SK-N-SH (cell line): ENCODE results near the gene MRPL14. TPM values are rescaled to one million over a fixed set of nuclear protein-coding genes. Genes with fewer than 3 reads are reported as not detected.

ENCODE experiments used
- CTCF ChIA-PET: fragments of 300-600, 350-600 bp; formaldehyde crosslinking; extraction: SDS; loops from one replicate; lab custom pipeline; 2021; lab: Yijun Ruan, JAX
- POLR2A ChIA-PET: fragments of 350-600 bp; sonication (Branson Sonifier 250); formaldehyde crosslinking; extraction: SDS; loops from one replicate; lab custom pipeline; 2020; ENCODE audit warnings: antibody characterized with exemption, inconsistent platforms; lab: Yijun Ruan, JAX
- DNase-seq: peaks from one replicate; pipeline ENCODE4 v3.0.0; 2012
- H2AFZ ChIP-seq: fragments of 200-600 bp; sonication (generic); 2 replicates; pipeline ENCODE4 v1.8.1; 2016; ENCODE audit warnings: antibody characterized with exemption, mild to moderate bottlenecking, low read depth
- H3F3A ChIP-seq: fragments of 200-600 bp; sonication (generic); replicated peaks from 2 replicates; pipeline ENCODE3; 2016; ENCODE audit warnings: antibody characterized with exemption, mild to moderate bottlenecking; ENCODE audit not compliant: insufficient read depth
- H3K27ac ChIP-seq, 2 experiments: fragments of 200-500 bp in 1 of 2; fragments of 200-600 bp in 1 of 2; sonication (Bioruptor generic) in 1 of 2; sonication (generic), shearing (Covaris generic) in 1 of 2; 2 replicates each; pipeline versions ENCODE4 v1.5.1 to v1.6.1; 2014 to 2016; ENCODE audit warnings: low read depth in 2 of 2, inconsistent platforms in 1 of 2, low read length in 1 of 2, mild to moderate bottlenecking in 1 of 2, mixed read lengths in 1 of 2
- H3K27me3 ChIP-seq: fragments of 200-600 bp; sonication (generic), shearing (Covaris generic); 2 replicates; pipeline ENCODE4 v1.6.1; 2016; ENCODE audit warnings: mixed run types; ENCODE audit not compliant: insufficient read depth
- H3K36me3 ChIP-seq, 2 experiments: fragments of 200-500 bp in 1 of 2; fragments of 200-600 bp in 1 of 2; sonication (Bioruptor generic) in 1 of 2; sonication (generic) in 1 of 2; replicated peaks in 1 of 2; 2 replicates each; pipeline versions ENCODE3 to v1.5.1; 2014 to 2016; ENCODE audit warnings: low read length in 1 of 2, mild to moderate bottlenecking in 1 of 2; ENCODE audit not compliant: insufficient read depth in 2 of 2, control insufficient read depth in 1 of 2
- H3K4me1 ChIP-seq, 2 experiments: fragments of 200-500 bp in 1 of 2; fragments of 200-600 bp in 1 of 2; sonication (Bioruptor generic) in 1 of 2; sonication (generic), shearing (Covaris generic) in 1 of 2; 2 replicates each; pipeline versions ENCODE4 v1.5.1 to v1.6.1; 2014 to 2016; ENCODE audit warnings: low read depth in 1 of 2, low read length in 1 of 2, mixed run types in 1 of 2; ENCODE audit not compliant: insufficient read depth in 2 of 2, control insufficient read depth in 1 of 2
- H3K4me2 ChIP-seq: fragments of 200-600 bp; sonication (generic), shearing (Covaris generic); 2 replicates; pipeline ENCODE4 v1.6.1; 2017; ENCODE audit warnings: mixed run types
- H3K4me3 ChIP-seq, 2 experiments: fragments of 200-500 bp in 1 of 2; fragments of 200-600 bp in 1 of 2; sonication (Bioruptor generic) in 1 of 2; sonication (generic), shearing (Covaris generic) in 1 of 2; 2 replicates each; pipeline versions ENCODE4 v1.5.1 to v1.8.1; 2014 to 2016; ENCODE audit warnings: low read depth in 2 of 2, inconsistent platforms in 1 of 2, low read length in 1 of 2, mild to moderate bottlenecking in 1 of 2, mixed read lengths in 1 of 2, moderate library complexity in 1 of 2
- H3K79me2 ChIP-seq: fragments of 200-600 bp; sonication (generic); 2 replicates; pipeline ENCODE4 v1.8.1; 2017; ENCODE audit warnings: mild to moderate bottlenecking; ENCODE audit not compliant: insufficient read depth
- H3K9ac ChIP-seq: fragments of 200-600 bp; sonication (generic); 2 replicates; pipeline ENCODE4 v1.6.1; 2017; ENCODE audit warnings: mixed run types
- H3K9me2 ChIP-seq: fragments of 200-600 bp; sonication (generic); 2 replicates; pipeline ENCODE4 v1.6.1; 2017; ENCODE audit warnings: mixed run types
- H3K9me3 ChIP-seq: fragments of 200-600 bp; sonication (generic); 2 replicates; pipeline ENCODE4 v1.6.1; 2017; ENCODE audit warnings: mixed run types, mild to moderate bottlenecking, moderate library complexity
- H4K20me1 ChIP-seq: fragments of 200-600 bp; sonication (generic); 2 replicates; pipeline ENCODE4 v1.6.1; 2017; ENCODE audit warnings: mild to moderate bottlenecking, mixed run types; ENCODE audit not compliant: insufficient read depth
- ELF1 ChIP-seq: IDR thresholded peaks from 2 replicates; pipeline ENCODE4 v1.4.0; 2012
- EP300 ChIP-seq, 2 experiments: IDR thresholded peaks; 2 replicates each; pipeline versions ENCODE4 v1.4.0 to v1.6.1; 2012; ENCODE audit warnings: borderline replicate concordance in 1 of 2, low read depth in 1 of 2, low read length in 1 of 2
- EZH2phosphoT487 ChIP-seq: fragments of 200-600 bp; sonication (generic); IDR thresholded peaks from 2 replicates; pipeline ENCODE4 v1.6.1; 2017; ENCODE audit warnings: low read depth, mixed run types, mild to moderate bottlenecking, antibody characterized with exemption, moderate library complexity, borderline replicate concordance
- FOXJ3 ChIP-seq: sonication (generic); formaldehyde crosslinking; IDR thresholded peaks from 2 replicates; pipeline ENCODE4 v1.5.1; 2020; ENCODE audit warnings: mild to moderate bottlenecking, missing genetic modification reagents
- FOXM1 ChIP-seq: IDR thresholded peaks from 2 replicates; pipeline ENCODE4 v1.4.0; 2012; ENCODE audit warnings: low read depth, mild to moderate bottlenecking
- GABPA ChIP-seq: IDR thresholded peaks from 2 replicates; pipeline ENCODE4 v1.4.0; 2012; ENCODE audit warnings: low read depth, mild to moderate bottlenecking
- JUND ChIP-seq: IDR thresholded peaks from 2 replicates; pipeline ENCODE4 v1.4.0; 2012
- MXI1 ChIP-seq: IDR thresholded peaks from 2 replicates; pipeline ENCODE4 v1.6.1; 2012; ENCODE audit warnings: mild to moderate bottlenecking, low read depth, low read length, improper control_type of control experiment
- RXRA ChIP-seq: IDR thresholded peaks from 2 replicates; pipeline ENCODE4 v1.4.0; 2012; ENCODE audit warnings: low read depth, mild to moderate bottlenecking, borderline replicate concordance
- SIN3A ChIP-seq: IDR thresholded peaks from 2 replicates; pipeline ENCODE4 v1.6.1; 2012; ENCODE audit warnings: low read depth, mild to moderate bottlenecking, low read length, moderate library complexity, borderline replicate concordance
- SMC3 ChIP-seq: IDR thresholded peaks from 2 replicates; pipeline ENCODE4 v1.6.1; 2012; ENCODE audit warnings: low read depth, low read length, improper control_type of control experiment
- USF1 ChIP-seq: IDR thresholded peaks from 2 replicates; pipeline ENCODE4 v1.4.0; 2012; ENCODE audit warnings: low read depth, borderline replicate concordance
- YY1 ChIP-seq: IDR thresholded peaks from 2 replicates; pipeline ENCODE4 v1.4.0; 2012; ENCODE audit warnings: low read depth, mild to moderate bottlenecking
- WGBS: methylation state at CpG from one replicate; pipeline ENCODE4 v1.1.6; 2017; ENCODE audit warnings: low lambda C conversion rate; 5-methylcytosine and 5-hydroxymethylcytosine counted together
- polyA plus RNA-seq, 3 experiments: library from polyadenylated mRNA; depleted of rRNA; stranded (reverse); fragments of >200 nt; gene quantifications; 2 replicates each; pipeline ENCODE4 v1.2.3, GENCODE V29; 2012
- TF ChIP-seq, protein P1 (sequence below): fragments of 200-600 bp; sonication (generic); IDR thresholded peaks from 2 replicates; pipeline ENCODE4 v1.6.1; 2017; ENCODE audit warnings: antibody characterized with exemption, mild to moderate bottlenecking, moderate library complexity
- TF ChIP-seq, protein P2 (sequence below): IDR thresholded peaks from 2 replicates; pipeline ENCODE4 v1.4.0; 2012; ENCODE audit warnings: low read depth
- TF ChIP-seq, protein P3 (sequence below): fragments of 150-350 bp; IDR thresholded peaks from 2 replicates; pipeline ENCODE4 v1.6.1; 2017; ENCODE audit warnings: antibody characterized with exemption, low read length, low read depth, borderline replicate concordance

MRPL14 gene
- polyA plus RNA-seq, 1 of the 3 experiments (the other 2 are of a cell fraction) = 97.0 TPM

GRCh38 chr6:44067173-44068139 lies 59.8 kb downstream of the MRPL14 start:
- H3K79me2 ChIP-seq = no peaks in the 10 kb centered on the region
- no peak overlapping the region for H2AFZ ChIP-seq
- H4K20me1 ChIP-seq = no peaks in the 10 kb centered on the region
- H3K9me3 ChIP-seq = no peaks in the 10 kb centered on the region
- H3K4me2 ChIP-seq = no peak overlapping the region
- no peak overlapping the region; the same call in 1 of the 2 replicates for H3K9ac ChIP-seq
- H3K27me3 ChIP-seq = no peaks in the 10 kb centered on the region
- H3F3A ChIP-seq = peaks cover 21% of the 10 kb centered on the region
- no peaks in the 10 kb centered on the region for H3K36me3 ChIP-seq
- WGBS = 91% methylated on average over 6 of the region's 7 CpGs
- DNase-seq = no peak
- ChIA-PET CTCF (interaction anchor here (0.9 to 2.4 kb wide), 7 partner anchors 11 to 459 kb away, joined by 3 to 6 read pairs (median 4); partner anchors contain the start of gene VEGFA), POLR2A (interaction anchor here (0.6 to 1.1 kb wide), 2 partner anchors 9 to 149 kb away, joined by 3 to 6 read pairs; no protein-coding TSS in a partner anchor)
- H3K9me2 ChIP-seq = no peaks in the 10 kb centered on the region
- TF ChIP-seq JUND (no peak), FOXM1 (no peak), RXRA (no peak), SIN3A (no peak), YY1 (no peak), ELF1 (no peak)
- TF ChIP-seq, protein P1, sequence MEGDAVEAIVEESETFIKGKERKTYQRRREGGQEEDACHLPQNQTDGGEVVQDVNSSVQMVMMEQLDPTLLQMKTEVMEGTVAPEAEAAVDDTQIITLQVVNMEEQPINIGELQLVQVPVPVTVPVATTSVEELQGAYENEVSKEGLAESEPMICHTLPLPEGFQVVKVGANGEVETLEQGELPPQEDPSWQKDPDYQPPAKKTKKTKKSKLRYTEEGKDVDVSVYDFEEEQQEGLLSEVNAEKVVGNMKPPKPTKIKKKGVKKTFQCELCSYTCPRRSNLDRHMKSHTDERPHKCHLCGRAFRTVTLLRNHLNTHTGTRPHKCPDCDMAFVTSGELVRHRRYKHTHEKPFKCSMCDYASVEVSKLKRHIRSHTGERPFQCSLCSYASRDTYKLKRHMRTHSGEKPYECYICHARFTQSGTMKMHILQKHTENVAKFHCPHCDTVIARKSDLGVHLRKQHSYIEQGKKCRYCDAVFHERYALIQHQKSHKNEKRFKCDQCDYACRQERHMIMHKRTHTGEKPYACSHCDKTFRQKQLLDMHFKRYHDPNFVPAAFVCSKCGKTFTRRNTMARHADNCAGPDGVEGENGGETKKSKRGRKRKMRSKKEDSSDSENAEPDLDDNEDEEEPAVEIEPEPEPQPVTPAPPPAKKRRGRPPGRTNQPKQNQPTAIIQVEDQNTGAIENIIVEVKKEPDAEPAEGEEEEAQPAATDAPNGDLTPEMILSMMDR = no peak
- TF ChIP-seq, protein P2, sequence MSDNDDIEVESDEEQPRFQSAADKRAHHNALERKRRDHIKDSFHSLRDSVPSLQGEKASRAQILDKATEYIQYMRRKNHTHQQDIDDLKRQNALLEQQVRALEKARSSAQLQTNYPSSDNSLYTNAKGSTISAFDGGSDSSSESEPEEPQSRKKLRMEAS = no peak
- H3K4me3 ChIP-seq = no peak overlapping the region
- H3K4me1 ChIP-seq = peaks cover 27 to 46% of the 10 kb centered on the region in 2 experiments
- H3K27ac ChIP-seq = no peak overlapping the region; a peak in 1 of 4 replicates

- Histone ChIP-seq H3K27me3 (no peaks in the 10 kb centered on the region), H3K9me2 (no peaks in the 10 kb centered on the region), H2AFZ (no peak overlapping the region), H3F3A (peaks cover 17% of the 10 kb centered on the region), H3K9ac (no peak overlapping the region), H3K36me3 (no peaks in the 10 kb centered on the region), H4K20me1 (no peaks in the 10 kb centered on the region), H3K9me3 (no peaks in the 10 kb centered on the region), H3K4me1 (peaks cover 30 to 50% of the 10 kb centered on the region in 2 experiments), H3K27ac (no peak overlapping the region; a peak in 1 of 4 replicates), H3K79me2 (no peaks in the 10 kb centered on the region), H3K4me2 (no peak overlapping the region), H3K4me3 (no peak overlapping the region)
- CTCF ChIA-PET = interaction anchor here (1.4 to 4.3 kb wide), 5 partner anchors 12 to 458 kb away, joined by 3 to 30 read pairs (median 4); partner anchors contain the start of gene VEGFA
- TF ChIP-seq MXI1 = no peak
- TF ChIP-seq, protein P3, sequence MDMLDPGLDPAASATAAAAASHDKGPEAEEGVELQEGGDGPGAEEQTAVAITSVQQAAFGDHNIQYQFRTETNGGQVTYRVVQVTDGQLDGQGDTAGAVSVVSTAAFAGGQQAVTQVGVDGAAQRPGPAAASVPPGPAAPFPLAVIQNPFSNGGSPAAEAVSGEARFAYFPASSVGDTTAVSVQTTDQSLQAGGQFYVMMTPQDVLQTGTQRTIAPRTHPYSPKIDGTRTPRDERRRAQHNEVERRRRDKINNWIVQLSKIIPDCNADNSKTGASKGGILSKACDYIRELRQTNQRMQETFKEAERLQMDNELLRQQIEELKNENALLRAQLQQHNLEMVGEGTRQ = no peak
- no peak for TF ChIP-seq JUND
- TF ChIP-seq USF1 = no peak
- no peak for TF ChIP-seq EZH2phosphoT487
- TF ChIP-seq RXRA = no peak
- TF ChIP-seq SIN3A = no peak
- TF ChIP-seq SMC3 = no peak
- TF ChIP-seq FOXJ3 (CRISPR knock-in tag) = no peak
- TF ChIP-seq EP300 (IDR thresholded peaks at IDR 0.05; ENCODE audit: borderline replicate concordance in 1 of 2, low read depth in 1 of 2, low read length in 1 of 2) = no peak
- no peak for TF ChIP-seq GABPA
- POLR2A ChIA-PET = no interaction called here
- DNase-seq = no peak
- no CpG with 5 or more reads among the region's 6 CpGs for WGBS
Observed at GRCh38 chr6:44066394-44067172, 60.7 kb downstream of the MRPL14 start.
